Mesenteric fat pad (tissue), 1 donor: ENCODE data around the gene VPS45. TPM values are rescaled to one million over a fixed set of nuclear protein-coding genes. Genes with fewer than 3 reads are reported as not detected.

Experiments
- DNase-seq: peaks from one replicate; pipeline ENCODE4 v3.0.0-alpha.2; 2020; ENCODE audit warnings: low spot score
- total RNA-seq: library from RNA; stranded (reverse); fragmentation: NEBNext Ultra II Directional; extraction: Animal tissue kit (Norgen Biotek cat#: 25700); gene quantifications from one replicate; pipeline ENCODE4 v1.2.1, GENCODE V29; 2021
- donor health status: DM: yes; HTN: yes; CAD: no.

Gene VPS45
- total RNA-seq, 1 donor from 2014 or later, result 35.5 TPM

GRCh38 chr1:150072959-150073358, 5.4 kb downstream of the VPS45 start:
- no peak for DNase-seq

- no peak for DNase-seq
Observed at GRCh38 chr1:150073516-150073915, 5.9 kb downstream of the VPS45 start.

GRCh38 chr1:150076066-150076465, 8.5 kb downstream of the VPS45 start:
- no peak for DNase-seq

- no peak for DNase-seq
Observed at GRCh38 chr1:150076985-150077384, 9.4 kb downstream of the VPS45 start.

- DNase-seq, result no peak
Observed at GRCh38 chr1:150080784-150081183, 13.2 kb downstream of the VPS45 start.

GRCh38 chr1:150082494-150082893, 14.9 kb downstream of the VPS45 start:
- no peak for DNase-seq

GRCh38 chr1:150083907-150084306, 16.3 kb downstream of the VPS45 start:
- no peak for DNase-seq

GRCh38 chr1:150085406-150085805, 17.8 kb downstream of the VPS45 start:
- no peak for DNase-seq

GRCh38 chr1:150087415-150087814, 19.8 kb downstream of the VPS45 start:
- no peak for DNase-seq

- DNase-seq, result no peak
Observed at GRCh38 chr1:150089846-150090520, 22.4 kb downstream of the VPS45 start.

GRCh38 chr1:150092180-150092791, 24.7 kb downstream of the VPS45 start:
- DNase-seq, result no peak

GRCh38 chr1:150093805-150094204, 26.2 kb downstream of the VPS45 start:
- no peak for DNase-seq

- DNase-seq, result no peak
Observed at GRCh38 chr1:150094734-150095265, 27.2 kb downstream of the VPS45 start.

GRCh38 chr1:150102986-150103385, 35.4 kb downstream of the VPS45 start:
- DNase-seq, result no peak

- DNase-seq, result no peak
Observed at GRCh38 chr1:150106341-150106740, 38.8 kb downstream of the VPS45 start.

- no peak for DNase-seq
Observed at GRCh38 chr1:150109586-150109985, 42.0 kb downstream of the VPS45 start.

GRCh38 chr1:150110116-150110515, 42.5 kb downstream of the VPS45 start:
- DNase-seq, result no peak

- no peak for DNase-seq
Observed at GRCh38 chr1:150111670-150112069, 44.1 kb downstream of the VPS45 start.

- DNase-seq, result no peak
Observed at GRCh38 chr1:150115121-150115520, 47.5 kb downstream of the VPS45 start.

GRCh38 chr1:150118716-150119115, 51.1 kb downstream of the VPS45 start:
- DNase-seq, result no peak

- no peak for DNase-seq
Observed at GRCh38 chr1:150121236-150121862, 53.8 kb downstream of the VPS45 start.

GRCh38 chr1:150126811-150127210, 59.2 kb downstream of the VPS45 start:
- no peak for DNase-seq
